RWPE2 (cell line): ENCODE data around the gene GPER1.

ENCODE experiments used
- ATAC-seq: fragments of 200-7000 bp; cut with Tn5 transposase; 3 replicates; pipeline ENCODE4 v1.9.1; 2021; ENCODE audit warnings: low read depth
- DNase-seq: peaks from one replicate; pipeline ENCODE4 v3.0.0-alpha.2; 2020; ENCODE audit warnings: low spot score
- H3K27ac ChIP-seq: fragments of 450-650 bp; 2 replicates; pipeline ENCODE4 v1.5.1; 2017; ENCODE audit warnings: mild to moderate bottlenecking; ENCODE audit not compliant: poor library complexity, severe bottlenecking
- H3K27me3 ChIP-seq: fragments of 250-450 bp; sonication (Bioruptor Pico); 2 replicates; pipeline ENCODE4 v1.5.1; 2021; ENCODE audit warnings: mild to moderate bottlenecking, moderate library complexity; ENCODE audit not compliant: insufficient read depth, poor library complexity, severe bottlenecking
- H3K36me3 ChIP-seq: fragments of 250-450 bp; sonication (Bioruptor Pico); 2 replicates; pipeline ENCODE4 v1.5.1; 2020; ENCODE audit warnings: low read depth, mild to moderate bottlenecking, moderate library complexity
- H3K4me1 ChIP-seq: fragments of 250-450 bp; sonication (Bioruptor Pico); 2 replicates; pipeline ENCODE4 v1.5.1; 2021; ENCODE audit warnings: mild to moderate bottlenecking, moderate library complexity; ENCODE audit not compliant: insufficient read depth, poor library complexity, severe bottlenecking
- H3K4me3 ChIP-seq: fragments of 250-450 bp; sonication (Bioruptor Pico); 2 replicates; pipeline ENCODE4 v1.5.1; 2021; ENCODE audit warnings: mild to moderate bottlenecking, moderate library complexity; ENCODE audit not compliant: severe bottlenecking
- H3K9me3 ChIP-seq: fragments of 250-450 bp; sonication (Bioruptor Pico); 2 replicates; pipeline ENCODE4 v1.5.1; 2021; ENCODE audit warnings: mild to moderate bottlenecking, moderate library complexity; ENCODE audit not compliant: severe bottlenecking
- TF ChIP-seq, protein P1 (sequence below): fragments of 450-650 bp; IDR thresholded peaks from one replicate; pipeline ENCODE4 v1.5.1; 2017; ENCODE audit warnings: mild to moderate bottlenecking, moderate library complexity; ENCODE audit not compliant: poor library complexity, severe bottlenecking

The GPER1 gene

DNA sequence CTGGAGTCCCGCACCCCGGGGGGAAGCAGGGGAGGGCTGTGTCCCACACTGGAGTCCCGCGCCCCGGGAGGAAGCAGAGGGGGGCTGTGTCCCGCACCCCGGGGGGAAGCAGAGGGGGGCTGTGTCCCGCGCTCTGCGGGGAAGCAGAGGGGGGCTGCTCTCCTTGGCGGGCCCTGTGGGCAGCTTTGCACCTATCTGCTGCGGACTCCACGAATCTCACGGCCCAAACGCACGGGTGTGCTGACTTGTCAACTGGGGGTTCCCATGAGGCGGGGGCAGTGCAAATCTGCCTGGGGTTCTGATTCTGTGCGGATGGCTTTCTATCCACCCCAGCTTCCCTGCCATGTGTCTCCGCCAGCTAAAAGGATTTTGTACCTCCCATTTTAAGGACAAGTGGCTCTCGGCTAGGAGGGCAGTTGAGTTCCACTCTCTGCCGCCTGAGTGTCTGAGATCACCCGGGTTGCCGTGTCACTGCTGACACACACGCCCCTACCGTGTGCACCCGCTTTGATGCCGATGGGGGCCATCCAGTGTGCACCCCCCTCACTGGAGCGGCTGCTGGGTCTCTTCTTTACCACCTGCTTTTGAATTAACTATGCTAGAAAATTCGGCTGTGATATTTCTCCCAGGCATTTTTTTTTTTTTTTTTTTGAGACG, 20.5 kb downstream of the GPER1 start:
- no peak for ATAC-seq
- H3K27ac ChIP-seq, result no peak overlapping the region
- H3K27me3 ChIP-seq, result no peaks in the 10 kb centered on the region
- no peaks in the 10 kb centered on the region for H3K4me1 ChIP-seq
- H3K36me3 ChIP-seq, result no peaks in the 10 kb centered on the region
- DNase-seq, result no peak
- no peaks in the 10 kb centered on the region for H3K9me3 ChIP-seq
- H3K4me3 ChIP-seq, result no peak overlapping the region
- TF ChIP-seq, protein P1, sequence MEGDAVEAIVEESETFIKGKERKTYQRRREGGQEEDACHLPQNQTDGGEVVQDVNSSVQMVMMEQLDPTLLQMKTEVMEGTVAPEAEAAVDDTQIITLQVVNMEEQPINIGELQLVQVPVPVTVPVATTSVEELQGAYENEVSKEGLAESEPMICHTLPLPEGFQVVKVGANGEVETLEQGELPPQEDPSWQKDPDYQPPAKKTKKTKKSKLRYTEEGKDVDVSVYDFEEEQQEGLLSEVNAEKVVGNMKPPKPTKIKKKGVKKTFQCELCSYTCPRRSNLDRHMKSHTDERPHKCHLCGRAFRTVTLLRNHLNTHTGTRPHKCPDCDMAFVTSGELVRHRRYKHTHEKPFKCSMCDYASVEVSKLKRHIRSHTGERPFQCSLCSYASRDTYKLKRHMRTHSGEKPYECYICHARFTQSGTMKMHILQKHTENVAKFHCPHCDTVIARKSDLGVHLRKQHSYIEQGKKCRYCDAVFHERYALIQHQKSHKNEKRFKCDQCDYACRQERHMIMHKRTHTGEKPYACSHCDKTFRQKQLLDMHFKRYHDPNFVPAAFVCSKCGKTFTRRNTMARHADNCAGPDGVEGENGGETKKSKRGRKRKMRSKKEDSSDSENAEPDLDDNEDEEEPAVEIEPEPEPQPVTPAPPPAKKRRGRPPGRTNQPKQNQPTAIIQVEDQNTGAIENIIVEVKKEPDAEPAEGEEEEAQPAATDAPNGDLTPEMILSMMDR, result no peak

DNA sequence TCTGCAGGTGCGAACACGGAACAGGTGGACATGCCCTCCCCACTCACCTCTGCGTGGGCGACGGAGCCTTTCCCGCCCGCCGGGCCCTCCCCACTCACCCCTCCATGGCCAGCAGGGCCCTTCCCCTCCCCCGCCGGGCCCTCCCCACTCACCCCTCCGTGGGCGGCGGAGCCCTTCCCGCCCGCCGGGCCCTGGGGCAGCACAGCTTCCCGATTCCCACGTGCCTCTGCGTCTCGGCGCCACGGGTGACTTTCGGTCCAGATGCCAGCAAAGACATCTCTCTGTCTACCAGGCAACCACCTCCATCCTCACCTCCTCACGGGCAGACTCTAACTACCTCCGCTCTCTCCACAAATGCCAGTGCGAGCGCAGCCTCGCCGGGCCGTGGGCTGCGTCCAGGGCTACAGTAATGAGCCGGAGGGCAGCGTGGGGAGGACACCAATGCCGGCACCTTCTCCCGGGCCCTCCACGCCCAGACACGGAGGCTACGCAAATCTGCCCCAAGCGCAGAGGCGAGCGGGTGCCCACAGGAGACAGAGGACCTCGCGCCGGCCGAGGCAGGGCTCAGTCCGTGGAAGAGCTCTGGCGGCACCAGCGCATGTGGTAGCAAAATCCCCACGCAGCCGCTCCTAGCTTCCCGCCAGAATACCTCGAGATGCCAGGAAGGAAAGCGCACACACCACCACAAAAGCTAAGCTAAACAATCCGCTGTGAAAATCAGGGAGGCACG, 21.8 kb downstream of the GPER1 start:
- ATAC-seq, result no peak
- Histone ChIP-seq H3K9me3 (no peaks in the 10 kb centered on the region), H3K27ac (no peak overlapping the region), H3K36me3 (no peaks in the 10 kb centered on the region), H3K27me3 (no peaks in the 10 kb centered on the region), H3K4me3 (no peak overlapping the region), H3K4me1 (no peaks in the 10 kb centered on the region)
- TF ChIP-seq, protein P1, result no peak
- no peak for DNase-seq

DNA sequence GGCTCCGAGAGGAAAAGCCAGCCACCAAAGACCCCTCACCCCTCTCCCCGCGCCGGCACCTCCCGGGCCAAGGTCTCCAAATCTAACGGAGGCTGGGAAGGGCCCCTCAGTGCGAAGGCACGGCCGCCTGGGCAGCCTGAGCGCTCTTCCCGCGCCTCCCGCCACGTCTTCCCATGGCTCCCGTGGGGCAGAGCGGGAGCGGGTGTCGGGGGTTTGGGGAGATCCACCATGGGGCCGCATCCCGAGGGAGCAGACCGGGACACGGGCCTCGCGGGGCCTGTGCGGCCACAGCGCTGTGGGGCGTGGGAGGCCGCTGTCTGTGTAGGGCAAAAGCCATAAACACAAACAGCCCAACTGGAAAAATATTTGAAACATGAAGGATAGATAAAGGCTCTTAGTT, 22.4 kb downstream of the GPER1 start:
- ATAC-seq (no peak), DNase-seq (no peak)
- no peak overlapping the region for H3K4me3 ChIP-seq
- H3K27ac ChIP-seq, result no peak overlapping the region
- no peaks in the 10 kb centered on the region for H3K4me1 ChIP-seq
- no peaks in the 10 kb centered on the region for H3K36me3 ChIP-seq
- no peaks in the 10 kb centered on the region for H3K9me3 ChIP-seq
- TF ChIP-seq, protein P1, result no peak
- no peaks in the 10 kb centered on the region for H3K27me3 ChIP-seq

DNA sequence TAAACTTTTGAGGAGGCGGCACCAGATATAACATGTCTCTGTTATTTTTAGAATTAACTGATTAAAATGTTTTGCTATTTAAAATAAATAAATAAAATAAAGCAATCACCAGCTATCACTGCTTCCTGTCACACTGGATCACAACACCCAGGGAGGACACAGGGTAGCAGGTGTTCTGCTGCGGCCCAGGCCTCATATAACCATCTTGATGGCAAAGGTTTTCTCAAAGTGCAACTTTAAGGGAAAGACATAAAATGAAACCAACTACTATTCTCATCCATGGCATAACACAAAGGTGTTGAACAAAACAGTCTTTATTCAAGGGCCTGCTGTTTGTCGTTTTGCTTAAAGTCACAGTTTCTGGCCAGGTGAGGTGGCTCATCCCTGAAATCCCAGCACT, 23.2 kb downstream of the GPER1 start:
- no peak for ATAC-seq
- no peaks in the 10 kb centered on the region for H3K4me1 ChIP-seq
- TF ChIP-seq, protein P1, result no peak
- no peaks in the 10 kb centered on the region for H3K27me3 ChIP-seq
- no peak for DNase-seq
- no peak overlapping the region for H3K4me3 ChIP-seq
- no peaks in the 10 kb centered on the region for H3K36me3 ChIP-seq
- H3K27ac ChIP-seq, result no peak overlapping the region
- H3K9me3 ChIP-seq, result no peaks in the 10 kb centered on the region

DNA sequence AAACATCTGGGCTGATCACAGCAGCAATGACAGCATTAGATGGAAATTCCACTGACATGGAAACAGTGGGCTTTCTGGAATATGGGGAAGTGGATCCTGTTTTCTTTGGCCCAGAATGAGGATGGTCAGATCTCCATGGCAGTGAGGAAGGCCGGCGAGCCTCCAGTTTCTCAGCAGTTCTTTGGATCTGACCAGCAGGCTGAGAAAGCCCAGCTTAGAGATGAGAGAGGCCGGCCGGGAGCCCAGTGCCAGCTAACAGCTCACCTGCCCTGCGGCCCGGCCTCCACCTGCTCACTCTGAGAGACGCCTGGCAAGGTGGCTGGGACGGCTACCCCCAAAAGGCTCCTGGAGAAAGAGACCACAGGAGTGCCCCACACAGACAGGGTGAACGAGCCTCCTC, 24.2 kb downstream of the GPER1 start:
- no peaks in the 10 kb centered on the region for H3K36me3 ChIP-seq

More for the DNA sequence above, 24.2 kb downstream of the GPER1 start:
- DNase-seq, result no peak
- TF ChIP-seq, protein P1, result no peak
- Histone ChIP-seq H3K27ac (no peak overlapping the region), H3K4me3 (no peak overlapping the region), H3K4me1 (no peaks in the 10 kb centered on the region), H3K27me3 (no peaks in the 10 kb centered on the region), H3K9me3 (no peaks in the 10 kb centered on the region)
- no peak for ATAC-seq
